HG03103 (cell line): ENCODE results near the gene PTPN7.
"Not testable (repeated sequence)": the region's sequence is repeated elsewhere in the genome, so short reads cannot be mapped to it uniquely, and the experiment has no call there.

Experiments used
- ATAC-seq: cut with Tn5 transposase; IDR thresholded peaks from one replicate; pipeline ENCODE4 v1.9.1; 2021; ENCODE audit warnings: low read depth; ENCODE audit not compliant: unreplicated experiment

The PTPN7 gene

DNA sequence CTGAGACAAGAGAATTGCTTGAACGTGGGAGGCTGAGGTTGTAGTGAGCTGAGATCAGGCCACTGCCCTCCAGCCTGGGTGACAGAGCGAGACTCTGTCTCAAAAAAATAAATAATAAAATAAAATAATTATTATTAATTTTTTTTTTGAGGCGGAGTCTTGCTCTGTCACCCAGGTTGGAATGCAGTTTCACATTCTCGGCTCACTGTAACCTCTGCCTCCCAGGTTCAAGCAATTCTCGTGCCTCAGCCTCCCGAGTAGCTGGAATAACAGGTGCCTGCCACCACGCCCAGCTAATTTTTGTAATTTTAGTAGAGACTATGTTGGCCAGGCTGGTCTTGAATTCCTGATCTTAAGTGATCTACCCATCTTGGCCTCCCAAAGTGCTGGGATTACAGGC, 48.8 kb downstream of the PTPN7 start:
- not testable (repeated sequence) for ATAC-seq

GRCh38 chr1:202110977-202111376, 49.4 kb downstream of the PTPN7 start:
- ATAC-seq, result no peak

GRCh38 chr1:202107801-202108731, 52.3 kb downstream of the PTPN7 start:
- ATAC-seq, result no peak

DNA sequence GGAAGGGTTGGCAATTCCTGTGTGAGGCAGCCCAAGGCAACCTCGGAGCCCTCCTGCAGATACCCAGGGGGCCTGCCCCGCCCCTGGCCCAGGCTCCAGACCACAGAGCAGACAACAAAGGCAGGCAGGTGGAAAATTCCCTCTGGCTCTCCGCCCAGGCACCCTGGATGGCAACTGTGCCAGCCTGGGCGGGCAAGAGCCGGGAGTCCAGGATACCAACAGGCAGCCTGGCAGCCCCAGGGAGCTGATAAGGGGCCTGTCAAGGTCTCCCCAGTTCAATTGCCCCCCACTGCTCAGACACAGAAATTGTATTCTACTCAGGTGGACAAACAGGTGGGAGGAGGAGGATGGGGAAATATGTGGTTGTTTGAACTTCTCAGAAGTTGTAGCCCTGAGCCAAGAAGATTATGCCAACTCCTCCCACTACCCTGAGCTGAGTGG, 53.1 kb downstream of the PTPN7 start:
- ATAC-seq, result no peak

DNA sequence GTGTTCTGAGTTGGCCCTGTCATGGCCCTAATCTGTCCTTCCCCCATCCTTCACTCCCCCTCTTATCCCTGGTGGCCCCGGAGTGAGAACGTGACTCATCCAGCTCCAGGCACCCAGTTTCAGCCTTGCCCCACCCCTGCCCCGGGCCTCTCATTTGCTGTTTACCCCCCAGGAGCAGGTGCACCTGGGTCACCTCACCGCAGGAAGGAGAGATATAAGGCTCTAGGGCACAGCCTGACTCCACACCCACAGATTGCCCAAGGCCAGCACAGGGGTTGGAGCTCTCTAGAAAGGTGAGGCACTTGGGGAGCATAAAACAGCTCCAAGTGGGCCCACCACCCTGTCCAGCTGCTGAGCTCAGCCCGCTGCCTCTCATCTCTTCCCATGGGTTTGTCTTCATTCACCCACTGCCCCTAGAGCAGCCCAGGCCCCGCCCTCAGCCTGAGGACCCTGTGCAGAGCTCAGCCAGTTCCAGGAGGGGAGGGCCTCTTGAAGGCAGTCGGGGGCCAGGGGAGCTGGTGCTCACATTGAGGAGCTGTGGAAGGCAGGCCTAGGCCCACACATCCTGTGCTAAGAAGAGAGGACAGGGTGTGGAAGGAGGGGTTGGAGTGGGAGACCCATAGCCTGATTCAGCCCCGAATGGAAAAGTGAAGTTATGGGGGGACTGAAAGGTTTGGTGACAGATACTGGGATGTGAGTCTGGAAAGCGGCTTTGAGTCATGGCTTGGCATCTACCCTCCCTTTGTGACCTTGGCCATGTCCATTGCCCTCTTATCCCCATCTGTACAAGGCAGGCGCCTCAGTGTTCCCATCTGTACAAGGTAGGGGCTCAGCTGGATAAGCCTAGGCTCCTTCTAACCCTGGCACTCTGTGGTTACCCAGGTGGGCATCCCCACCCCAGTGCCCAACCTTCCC, 53.8 kb downstream of the PTPN7 start:
- ATAC-seq, result no peak

DNA sequence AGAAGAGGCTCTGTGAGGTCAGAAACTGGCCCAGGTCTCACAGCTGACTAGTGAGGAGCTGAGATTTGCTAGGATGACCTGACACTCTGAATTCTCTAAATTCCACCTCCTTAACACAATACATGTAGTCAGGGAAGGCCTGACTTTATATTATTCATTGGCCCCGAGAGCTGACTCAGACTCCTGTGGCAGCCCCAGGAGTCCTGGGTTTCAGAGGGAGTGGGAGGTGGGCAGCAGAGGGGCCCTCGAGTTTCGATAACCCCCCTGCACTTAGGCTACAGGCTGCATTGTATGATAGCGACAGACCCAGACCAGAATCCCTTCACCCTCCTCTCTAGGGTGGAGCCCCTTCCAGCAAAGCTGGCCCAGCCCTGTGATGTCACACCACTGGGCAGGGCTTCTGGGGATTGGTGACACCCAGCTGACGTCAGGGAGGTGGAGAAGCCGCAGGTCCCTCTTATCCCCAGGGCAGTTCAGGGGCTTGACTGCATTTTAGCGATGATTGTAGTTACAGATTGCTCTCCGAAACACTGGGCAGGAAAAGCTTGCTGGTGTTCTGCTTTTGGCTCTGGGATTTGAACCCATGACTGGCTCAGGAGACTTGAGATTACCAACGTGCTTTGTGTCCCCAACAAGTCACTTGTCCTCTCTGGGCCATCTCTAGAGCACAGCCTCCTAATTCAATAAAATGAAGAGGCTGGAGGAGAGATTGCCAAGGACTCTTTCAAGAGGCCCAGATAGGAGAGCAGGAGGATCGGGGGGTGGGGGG, 54.6 kb downstream of the PTPN7 start:
- ATAC-seq, result no peak

- no peak for ATAC-seq
Measured at GRCh38 chr1:202104073-202104472, 56.3 kb downstream of the PTPN7 start.

GRCh38 chr1:202101184-202101583, 59.2 kb downstream of the PTPN7 start:
- ATAC-seq, result no peak
